Peyer's patch (tissue), 4 donors: ENCODE results near the gene HOXD1. TPM values are rescaled to one million over a fixed set of nuclear protein-coding genes. Genes with fewer than 3 reads are reported as not detected.

Experiments used
- DNase-seq, 3 donors: peaks; one replicate each; pipeline ENCODE4 v3.0.0-alpha.2; 2017 to 2019
- H3K27ac ChIP-seq, 4 donors: fragments of 200-600 bp; sonication (generic); one replicate each; pipeline ENCODE4 v1.5.1; 2016 to 2019
- H3K27me3 ChIP-seq, 2 donors: fragments of 200-600 bp; sonication (generic); one replicate each; pipeline ENCODE4 v1.5.1; 2019
- H3K36me3 ChIP-seq, 3 donors: fragments of 200-600 bp; sonication (generic); one replicate each; pipeline ENCODE4 v1.5.1; 2016 to 2019
- H3K4me1 ChIP-seq, 4 donors: fragments of 200-600 bp; sonication (generic); one replicate each; pipeline ENCODE4 v1.5.1; 2016 to 2019
- H3K4me3 ChIP-seq, 4 donors: fragments of 200-600 bp; sonication (generic); 1 replicate in 3 of 4; 2 replicates in 1 of 4; pipeline ENCODE4 v1.5.1; 2016 to 2019; ENCODE audit warnings: mild to moderate bottlenecking in 1 of 4
- H3K9me3 ChIP-seq, 4 donors: fragments of 200-600 bp; sonication (generic); one replicate each; pipeline ENCODE4 v1.5.1; 2016 to 2019; ENCODE audit warnings: mild to moderate bottlenecking in 1 of 4
- CTCF ChIP-seq, 6 experiments: fragments of 450-650 bp in 4 of 6; fragments of 200-600 bp in 2 of 6; sonication (generic) in 1 of 6; IDR thresholded peaks; one replicate each; pipeline ENCODE4 v1.5.1; 2017 to 2019; ENCODE audit warnings: antibody characterized with exemption in 6 of 6, mild to moderate bottlenecking in 3 of 6, moderate library complexity in 1 of 6
- POLR2A ChIP-seq, 2 donors: fragments of 450-650 bp; IDR thresholded peaks; one replicate each; pipeline ENCODE4 v1.5.1; 2017; ENCODE audit warnings: antibody characterized with exemption in 2 of 2, mild to moderate bottlenecking in 2 of 2, moderate library complexity in 2 of 2
- small RNA-seq, 2 donors: library from RNA; depleted of rRNA; stranded (forward); fragments of <200 nt; gene quantifications; one replicate each; pipeline ENCODE3, GENCODE V24; 2016
- total RNA-seq, 4 donors: library from RNA; depleted of rRNA; stranded (reverse); fragments of >200 nt; gene quantifications; one replicate each; pipeline ENCODE4 v1.1.0, GENCODE V29; 2016

The HOXD1 gene
- total RNA-seq, 4 donors from 2014 or later = 2.5 to 11.5 (median 9.5) TPM

GRCh38 chr2:176237456-176237855 is 49.0 kb downstream of the HOXD1 start:
- no peak for DNase-seq

GRCh38 chr2:176239031-176239430 is 50.6 kb downstream of the HOXD1 start:
- no peaks in the 10 kb centered on the region for H3K9me3 ChIP-seq
- H3K27me3 ChIP-seq = no peaks in the 10 kb centered on the region
- H3K36me3 ChIP-seq = no peaks in the 10 kb centered on the region
- TF ChIP-seq CTCF (IDR thresholded peaks at IDR 0.05) (no peak), POLR2A (IDR thresholded peaks at IDR 0.05) (no peak)
- DNase-seq = no peak
- no peaks in the 10 kb centered on the region for H3K4me1 ChIP-seq
- H3K4me3 ChIP-seq = no peak overlapping the region
- H3K27ac ChIP-seq = no peak overlapping the region

More at GRCh38 chr2:176237456-176237855, 49.0 kb downstream of the HOXD1 start:
- Histone ChIP-seq H3K9me3 (no peaks in the 10 kb centered on the region), H3K27me3 (no peaks in the 10 kb centered on the region), H3K4me3 (no peak overlapping the region), H3K27ac (no peak overlapping the region), H3K4me1 (no peaks in the 10 kb centered on the region), H3K36me3 (no peaks in the 10 kb centered on the region)
- TF ChIP-seq CTCF (IDR thresholded peaks at IDR 0.05) (no peak), POLR2A (IDR thresholded peaks at IDR 0.05) (no peak)

GRCh38 chr2:176240301-176240700 is 51.8 kb downstream of the HOXD1 start:
- Histone ChIP-seq H3K9me3 (no peaks in the 10 kb centered on the region), H3K36me3 (no peaks in the 10 kb centered on the region), H3K4me1 (no peaks in the 10 kb centered on the region), H3K27ac (no peak overlapping the region), H3K27me3 (no peaks in the 10 kb centered on the region), H3K4me3 (no peak overlapping the region)
- no peak for DNase-seq
- TF ChIP-seq CTCF (IDR thresholded peaks at IDR 0.05) (no peak), POLR2A (IDR thresholded peaks at IDR 0.05) (no peak)

Small RNAs within 50 kb of the gene (small RNA-seq; reads per million reads assigned to genes)
- gene MIR10B = 281,295 to 377,218 reads per million in 2 donors

Other genes with a start within 250 kb of the HOXD1 start
- 10 to 100 TPM; 14.3 to 23.9 (median 15.6) TPM for gene LNPK, start 186.4 kb upstream of the HOXD1 start, total RNA-seq
- gene EVX2, start 104.7 kb upstream of the HOXD1 start, total RNA-seq = not detected
- not detected for gene HOXD13, start 95.9 kb upstream of the HOXD1 start, total RNA-seq
- not detected for gene HOXD12, start 88.9 kb upstream of the HOXD1 start, total RNA-seq
- gene HOXD11, start 81.4 kb upstream of the HOXD1 start, total RNA-seq = not detected
- gene HOXD10, start 71.9 kb upstream of the HOXD1 start, total RNA-seq = not detected
- under 1 TPM in 1 of 4 donors, not detected in 3; 0.70 TPM for gene HOXD9, start 65.9 kb upstream of the HOXD1 start, total RNA-seq
- gene HOXD8, start 59.0 kb upstream of the HOXD1 start, total RNA-seq = 1 to 10 TPM; 3.3 to 9.1 (median 5.0) TPM
- 10 to 100 TPM in 2 of 4 donors, 1 to 10 TPM in 2; 1.7 to 13.2 (median 7.0) TPM for gene HOXD4, start 37.1 kb upstream of the HOXD1 start, total RNA-seq
- 1 to 10 TPM; 2.0 to 9.1 (median 8.3) TPM for gene HOXD3, start 31.4 kb upstream of the HOXD1 start, total RNA-seq
- 10 to 100 TPM; 17.6 to 33.1 (median 28.9) TPM for gene MTX2, start 80.8 kb downstream of the HOXD1 start, total RNA-seq